Naive thymus-derived CD8-positive, alpha-beta T cell (primary cell): ENCODE data around the gene TMPRSS3. TPM values are rescaled to one million over a fixed set of nuclear protein-coding genes. Genes with fewer than 3 reads are reported as not detected.
A peak's percentile ranks its signal among the peaks of the same experiment; 100 is the strongest.

Experiments
- ATAC-seq, 2 donors: fragments of 150-1000 bp; cut with Tn5 transposase in 1 of 2; sonication (Bioruptor Pico), chemical (Tn5 transposase) in 1 of 2; 1 replicate in 1 of 2; 2 replicates in 1 of 2; pipeline ENCODE4 v1.10.0; 2021; ENCODE audit warnings: mild to moderate bottlenecking in 2 of 2, moderate library complexity in 2 of 2
- POLR2A ChIA-PET: fragments of 350-600 bp; sonication (Branson Sonifier 250); formaldehyde crosslinking; loops from one replicate; lab custom pipeline; 2021; ENCODE audit warnings: antibody characterized with exemption; lab: Charles Lee
- DNase-seq, 10 donors: peaks; one replicate each; pipeline versions ENCODE4 v3.0.0 to v3.0.0-alpha.2; 2020 to 2022
- H3K27ac Mint-ChIP-seq, 10 donors: one replicate each; pipeline ENCODE4 v1.8.0; 2020 to 2022; ENCODE audit warnings: mild to moderate bottlenecking in 10 of 10, mixed read lengths in 10 of 10, moderate library complexity in 4 of 10, inconsistent platforms in 1 of 10
- H3K27me3 Mint-ChIP-seq, 5 donors: one replicate each; pipeline ENCODE4 v1.8.0; 2021 to 2022; ENCODE audit warnings: mixed read lengths in 5 of 5
- H3K36me3 Mint-ChIP-seq, 3 donors: one replicate each; pipeline ENCODE4 v1.8.0; 2020 to 2022; ENCODE audit warnings: mixed read lengths in 3 of 3, mild to moderate bottlenecking in 2 of 3, inconsistent platforms in 1 of 3
- H3K4me1 Mint-ChIP-seq, 4 donors: one replicate each; pipeline ENCODE4 v1.8.0; 2021 to 2022; ENCODE audit warnings: mixed read lengths in 4 of 4
- H3K4me3 Mint-ChIP-seq, 10 donors: one replicate each; pipeline ENCODE4 v1.8.0; 2020 to 2022; ENCODE audit warnings: mild to moderate bottlenecking in 10 of 10, mixed read lengths in 10 of 10, moderate library complexity in 6 of 10, inconsistent platforms in 1 of 10
- H3K9me3 Mint-ChIP-seq, 9 donors: one replicate each; pipeline ENCODE4 v1.8.0; 2020 to 2022; ENCODE audit warnings: mixed read lengths in 9 of 9, mild to moderate bottlenecking in 3 of 9, inconsistent platforms in 1 of 9, moderate library complexity in 1 of 9
- polyA plus RNA-seq, 3 donors: library from polyadenylated mRNA; unstranded; fragments of 300-500 nt; fragmentation: Illumina TruSeq; gene quantifications; one replicate each; pipeline ENCODE4 v1.2.3, GENCODE V29; 2021
- total RNA-seq, 8 experiments: library from RNA in 2 of 8; stranded (reverse) in 2 of 8; gene quantifications; one replicate each; pipeline ENCODE4 v1.2.3 and lab custom pipeline; 2021 to 2026

TMPRSS3 gene
- total and polyA plus RNA-seq, 5 experiments from 2014 or later, result 0.89 to 2.9 (median 1.8) TPM; not detected in 1

GRCh38 chr21:42397746-42398394, 2.0 kb upstream of the TMPRSS3 start:
- ATAC-seq, result peak; percentile 25 to 62
- peak in 4 of 10 donors; percentile 22 to 37 (median 31) for DNase-seq
- POLR2A ChIA-PET, result interaction anchor here (0.6 to 9.4 kb wide), 4 partner anchors 10 to 205 kb away, joined by 3 to 273 read pairs (median 4); no protein-coding TSS in a partner anchor
- Mint-ChIP-seq H3K9me3 (peaks cover 0 to 9% (median 6%) of the 10 kb centered on the region in 9 donors), H3K27ac (peak overlapping the region; percentile 45 to 92 (median 70)), H3K4me3 (peak overlapping the region in 7 of 10 donors; percentile 5 to 70 (median 35)), H3K27me3 (no peaks in the 10 kb centered on the region), H3K36me3 (peaks cover 0 to 5% (median 0%) of the 10 kb centered on the region in 3 donors), H3K4me1 (peaks cover 31 to 61% (median 49%) of the 10 kb centered on the region in 4 donors)

- POLR2A ChIA-PET, result no interaction called here
- DNase-seq (no peak), ATAC-seq (no peak)
- Mint-ChIP-seq H3K4me3 (peak overlapping the region in 6 of 10 donors; percentile 3 to 55 (median 18)), H3K27me3 (no peaks in the 10 kb centered on the region), H3K9me3 (peaks cover 0 to 8% (median 6%) of the 10 kb centered on the region in 9 donors), H3K36me3 (peaks cover 0 to 5% (median 0%) of the 10 kb centered on the region in 3 donors), H3K4me1 (peaks cover 29 to 62% (median 48%) of the 10 kb centered on the region in 4 donors), H3K27ac (peak overlapping the region; percentile 43 to 88 (median 69))
Observed at GRCh38 chr21:42396799-42397745, 1.2 kb upstream of the TMPRSS3 start.

GRCh38 chr21:42395302-42395701, 550 bp downstream of the TMPRSS3 start:
- no peak overlapping the region for H3K4me3 Mint-ChIP-seq
- POLR2A ChIA-PET, result no interaction called here
- no peaks in the 10 kb centered on the region for H3K36me3 Mint-ChIP-seq
- DNase-seq (no peak), ATAC-seq (no peak)
- no peaks in the 10 kb centered on the region for H3K9me3 Mint-ChIP-seq
- H3K27ac Mint-ChIP-seq, result peak overlapping the region in 1 of 10 donors; percentile 20
- H3K4me1 Mint-ChIP-seq, result peaks cover 25 to 63% (median 54%) of the 10 kb centered on the region in 4 donors
- H3K27me3 Mint-ChIP-seq, result no peaks in the 10 kb centered on the region

- Mint-ChIP-seq H3K36me3 (no peaks in the 10 kb centered on the region), H3K9me3 (no peaks in the 10 kb centered on the region), H3K4me3 (peak overlapping the region; percentile 47 to 75 (median 64)), H3K4me1 (peaks cover 24 to 70% (median 57%) of the 10 kb centered on the region in 4 donors), H3K27ac (peak overlapping the region; percentile 40 to 89 (median 78)), H3K27me3 (no peaks in the 10 kb centered on the region)
- POLR2A ChIA-PET, result interaction anchor here (0.6 to 3.1 kb wide), 7 partner anchors 10 to 1629 kb away, joined by 3 to 67 read pairs (median 7); partner anchors contain the start of gene UBASH3A
- peak; percentile 20 to 25 for ATAC-seq
- DNase-seq, result no peak
Observed at GRCh38 chr21:42393443-42393950, 2.4 kb downstream of the TMPRSS3 start.

- Mint-ChIP-seq H3K36me3 (no peaks in the 10 kb centered on the region), H3K9me3 (no peaks in the 10 kb centered on the region), H3K4me3 (peak overlapping the region; percentile 47 to 75 (median 64)), H3K4me1 (peaks cover 19 to 66% (median 55%) of the 10 kb centered on the region in 4 donors), H3K27ac (peak overlapping the region; percentile 40 to 90 (median 78)), H3K27me3 (no peaks in the 10 kb centered on the region)
- peak in 5 of 10 donors; percentile 28 to 65 (median 40) for DNase-seq
- POLR2A ChIA-PET, result interaction anchor here (0.6 to 3.1 kb wide), 9 partner anchors 11 to 1629 kb away, joined by 3 to 67 read pairs (median 6); partner anchors contain the start of gene UBASH3A
- peak; percentile 93 to 97 for ATAC-seq
Observed at GRCh38 chr21:42392731-42393442, 3.0 kb downstream of the TMPRSS3 start.

- ATAC-seq, result no peak
- no peak for DNase-seq
- Mint-ChIP-seq H3K4me3 (peak overlapping the region in 2 of 10 donors; percentile 59), H3K27me3 (no peaks in the 10 kb centered on the region), H3K27ac (peak overlapping the region in 3 of 10 donors; percentile 74 to 86 (median 79)), H3K9me3 (no peaks in the 10 kb centered on the region), H3K36me3 (no peaks in the 10 kb centered on the region), H3K4me1 (peaks cover 21 to 65% (median 59%) of the 10 kb centered on the region in 4 donors)
- POLR2A ChIA-PET, result interaction anchor here (1.3 kb wide), 1 partner anchor 34 kb away, joined by 3 read pairs; no protein-coding TSS in a partner anchor
Observed at GRCh38 chr21:42391297-42391696, 4.6 kb downstream of the TMPRSS3 start.

- H3K36me3 Mint-ChIP-seq, result no peaks in the 10 kb centered on the region
- peaks cover 21 to 71% (median 62%) of the 10 kb centered on the region in 4 donors for H3K4me1 Mint-ChIP-seq
- no peak for ATAC-seq
- POLR2A ChIA-PET, result interaction anchor here (1.3 kb wide), 1 partner anchor 35 kb away, joined by 3 read pairs; no protein-coding TSS in a partner anchor
- peak overlapping the region in 4 of 10 donors; percentile 3 to 49 (median 30) for H3K4me3 Mint-ChIP-seq
- no peak for DNase-seq
- peak overlapping the region in 4 of 10 donors; percentile 27 to 86 (median 78) for H3K27ac Mint-ChIP-seq
- no peaks in the 10 kb centered on the region for H3K27me3 Mint-ChIP-seq
- no peaks in the 10 kb centered on the region for H3K9me3 Mint-ChIP-seq
Observed at GRCh38 chr21:42390696-42391095, 5.2 kb downstream of the TMPRSS3 start.

GRCh38 chr21:42390193-42390592, 5.7 kb downstream of the TMPRSS3 start:
- peak overlapping the region in 2 of 10 donors; percentile 3 to 36 for H3K4me3 Mint-ChIP-seq

GRCh38 chr21:42389449-42389835, 6.4 kb downstream of the TMPRSS3 start:
- H3K4me1 Mint-ChIP-seq, result peaks cover 26 to 81% (median 74%) of the 10 kb centered on the region in 4 donors
- no peak for ATAC-seq
- POLR2A ChIA-PET, result interaction anchor here (0.7 to 1.8 kb wide), 2 partner anchors 10 to 14 kb away, joined by 3 to 4 read pairs; partner anchors contain the start of gene UBASH3A
- peak overlapping the region in 6 of 10 donors; percentile 61 to 80 (median 64) for H3K27ac Mint-ChIP-seq
- no peak for DNase-seq
- peak overlapping the region in 2 of 10 donors; percentile 15 to 18 for H3K4me3 Mint-ChIP-seq
- H3K27me3 Mint-ChIP-seq, result no peaks in the 10 kb centered on the region
- no peaks in the 10 kb centered on the region for H3K9me3 Mint-ChIP-seq
- no peaks in the 10 kb centered on the region for H3K36me3 Mint-ChIP-seq

More at GRCh38 chr21:42390193-42390592, 5.7 kb downstream of the TMPRSS3 start:
- Mint-ChIP-seq H3K36me3 (no peaks in the 10 kb centered on the region), H3K27me3 (no peaks in the 10 kb centered on the region), H3K9me3 (no peaks in the 10 kb centered on the region), H3K4me1 (peaks cover 22 to 75% (median 67%) of the 10 kb centered on the region in 4 donors), H3K27ac (peak overlapping the region in 3 of 10 donors; percentile 27 to 86 (median 79))
- POLR2A ChIA-PET, result interaction anchor here (1.3 kb wide), 1 partner anchor 35 kb away, joined by 3 read pairs; no protein-coding TSS in a partner anchor
- DNase-seq (no peak), ATAC-seq (no peak)

- Mint-ChIP-seq H3K36me3 (no peaks in the 10 kb centered on the region), H3K27ac (peak overlapping the region in 2 of 10 donors; percentile 34 to 61), H3K9me3 (no peaks in the 10 kb centered on the region), H3K27me3 (no peaks in the 10 kb centered on the region), H3K4me3 (peak overlapping the region in 1 of 10 donors; percentile 39), H3K4me1 (peaks cover 29 to 86% (median 79%) of the 10 kb centered on the region in 4 donors)
- ATAC-seq (no peak), DNase-seq (no peak)
- POLR2A ChIA-PET, result interaction anchor here (0.7 to 1.8 kb wide), 2 partner anchors 11 to 15 kb away, joined by 3 to 4 read pairs; partner anchors contain the start of gene UBASH3A
Observed at GRCh38 chr21:42388740-42389448, 7.0 kb downstream of the TMPRSS3 start.
